K562 (cell line): ENCODE measurements around the gene TGFB2. TPM values are rescaled to one million over a fixed set of nuclear protein-coding genes. Genes with fewer than 3 reads are reported as not detected.

Source experiments
- ARID3A ChIP-seq: IDR thresholded peaks from 2 replicates; pipeline ENCODE4 v1.6.1; 2012; ENCODE audit warnings: low read depth, low read length, improper control_type of control experiment, borderline replicate concordance
- CTCF ChIP-seq, 3 experiments: IDR thresholded peaks in 2 of 3; conservative IDR thresholded peaks in 1 of 3; 2 replicates each; pipeline ENCODE4 v1.5.1; 2011 to 2012; ENCODE audit warnings: low read length in 3 of 3, mild to moderate bottlenecking in 3 of 3, control low read depth in 2 of 3, improper control_type of control experiment in 1 of 3, inconsistent platforms in 1 of 3, low read depth in 1 of 3, mixed read lengths in 1 of 3, moderate library complexity in 1 of 3; ENCODE audit not compliant: insufficient read depth in 2 of 3
- DACH1 ChIP-seq: fragments of 450-650 bp; IDR thresholded peaks from 2 replicates; pipeline ENCODE4 v1.6.1; 2018; ENCODE audit not compliant: partially characterized antibody
- DEAF1 ChIP-seq: fragments of 450-650 bp; formaldehyde crosslinking; IDR thresholded peaks from 2 replicates; pipeline ENCODE4 v1.4.0; 2020; ENCODE audit warnings: mild to moderate bottlenecking, moderate library complexity
- EP400 ChIP-seq: fragments of 450-650 bp; IDR thresholded peaks from 2 replicates; pipeline ENCODE4 v1.6.1; 2017; ENCODE audit warnings: antibody characterized with exemption, mild to moderate bottlenecking, moderate library complexity
- FOXO4 ChIP-seq: fragments of 450-650 bp; formaldehyde crosslinking; IDR thresholded peaks from 2 replicates; pipeline ENCODE4 v1.4.0; 2020; ENCODE audit warnings: mild to moderate bottlenecking, moderate library complexity
- HMBOX1 ChIP-seq: sonication (generic); IDR thresholded peaks from 2 replicates; pipeline ENCODE4 v1.6.1; 2016
- RAD21 ChIP-seq, 2 experiments: fragments of 250-450 bp in 1 of 2; fragments of 450-650 bp in 1 of 2; sonication (Bioruptor Pico) in 1 of 2; formaldehyde crosslinking in 1 of 2; IDR thresholded peaks in 1 of 2; conservative IDR thresholded peaks in 1 of 2; 2 replicates each; pipeline versions ENCODE4 v1.4.0 to v1.8.0; 2020 to 2022; ENCODE audit warnings: mild to moderate bottlenecking in 2 of 2, moderate library complexity in 1 of 2
- SMC3 ChIP-seq: conservative IDR thresholded peaks from 2 replicates; pipeline ENCODE4 v1.6.1; 2011; ENCODE audit warnings: low read depth, low read length, improper control_type of control experiment; ENCODE audit not compliant: insufficient read depth
- TSC22D4 ChIP-seq: fragments of 450-650 bp; IDR thresholded peaks from 2 replicates; pipeline ENCODE4 v1.6.1; 2016; ENCODE audit warnings: missing genetic modification characterization, missing biosample characterization, control low read depth
- XRCC5 ChIP-seq: fragments of 200-400 bp; formaldehyde crosslinking; IDR thresholded peaks from 2 replicates; pipeline ENCODE4 v1.6.1; 2017; ENCODE audit warnings: low read depth, mild to moderate bottlenecking, low read length
- ZNF217 ChIP-seq: sonication (generic); formaldehyde crosslinking; IDR thresholded peaks from 2 replicates; pipeline ENCODE4 v1.8.0; 2022; ENCODE audit warnings: mild to moderate bottlenecking, missing genetic modification reagents
- ZNF639 ChIP-seq, 2 experiments: fragments of 200-800 bp in 1 of 2; sonication (Bioruptor generic) in 1 of 2; sonication (generic) in 1 of 2; formaldehyde crosslinking in 1 of 2; IDR thresholded peaks in 1 of 2; conservative IDR thresholded peaks in 1 of 2; 2 replicates each; pipeline versions ENCODE4 v1.5.0 to v1.6.1; 2016 to 2020; ENCODE audit warnings: missing compliant biosample characterization in 1 of 2, missing genetic modification characterization in 1 of 2, missing genetic modification reagents in 1 of 2
- polyA plus RNA-seq, 8 experiments: library from polyadenylated mRNA; depleted of rRNA in 4 of 8; stranded (reverse) in 5 of 8; unstranded in 3 of 8; fragments of >200 nt; fragmentation: Nextera tagmentation in 2 of 8; fragmentation: Illumina TruSeq in 1 of 8; extraction: Ambion mirVana in 2 of 8; extraction: Trizol in 1 of 8; gene quantifications; 2 replicates each; pipeline versions ENCODE4 v1.2.1 to v1.2.3, GENCODE V29; 2011 to 2014; ENCODE audit warnings: inconsistent platforms in 1 of 8, missing spikeins in 1 of 8
- total RNA-seq, 7 experiments: library from RNA; depleted of rRNA in 6 of 7; stranded (reverse); fragments of >200 nt in 6 of 7; fragmentation: Illumina TruSeq in 2 of 7; extraction: Trizol in 2 of 7; gene quantifications; 2 replicates each; pipeline versions ENCODE4 v1.2.1 to v1.2.3, GENCODE V29; 2011 to 2021; ENCODE audit warnings: low replicate concordance in 1 of 7

The TGFB2 gene
- total and polyA plus RNA-seq, 9 of the 15 experiments (the other 6 are each of a cell fraction or from before 2014, with no cell fraction given), result 0.03 to 0.41 (median 0.11) TPM; not detected in 3

GRCh38 chr1:218339267-218339831 lies 5.8 kb upstream of the TGFB2 start (continued):
- TF ChIP-seq HMBOX1 (no peak), TSC22D4 (tag) (no peak), ZNF639 (CRISPR knock-in tag; conservative IDR thresholded peaks at IDR 0.05 in 1 of 2, IDR thresholded peaks at IDR 0.05 in 1 of 2) (no peak), ZNF217 (CRISPR knock-in tag) (no peak), ARID3A (peak; percentile 84; the same call in 1 of the 2 replicates), SMC3 (0 out of 2 replicates have a peak, but pooled peaks have one; percentile 20), DEAF1 (CRISPR knock-in tag) (0 out of 2 replicates have a peak, but pooled peaks have one; percentile 16), RAD21 (CRISPR knock-in tag; conservative IDR thresholded peaks at IDR 0.05 in 1 of 2, IDR thresholded peaks at IDR 0.05 in 1 of 2) (peak; percentile 73 to 84), CTCF (IDR thresholded peaks at IDR 0.05 in 2 of 3, conservative IDR thresholded peaks at IDR 0.05 in 1 of 3; ENCODE audit: insufficient read depth in 2 of 3, low read depth in 1 of 3, low read length in 3 of 3) (peak; percentile 40 to 75 (median 49); a peak in 4 of 6 replicates), FOXO4 (CRISPR knock-in tag) (no peak), EP400 (peak; percentile 41; the same call in 1 of the 2 replicates), DACH1 (peak; percentile 69), XRCC5 (no peak)
